ENCODE data around the gene ZMAT2. TPM values are rescaled to one million over a fixed set of nuclear protein-coding genes. Genes with fewer than 3 reads are reported as not detected.
A peak's percentile ranks its signal among the peaks of the same experiment; 100 is the strongest.

The ZMAT2 gene
- total and polyA plus RNA-seq, 2 of the 8 experiments (the other 6 are each of a cell fraction or from before 2014, with no cell fraction given), result 56.8 to 65.9 TPM

DNA sequence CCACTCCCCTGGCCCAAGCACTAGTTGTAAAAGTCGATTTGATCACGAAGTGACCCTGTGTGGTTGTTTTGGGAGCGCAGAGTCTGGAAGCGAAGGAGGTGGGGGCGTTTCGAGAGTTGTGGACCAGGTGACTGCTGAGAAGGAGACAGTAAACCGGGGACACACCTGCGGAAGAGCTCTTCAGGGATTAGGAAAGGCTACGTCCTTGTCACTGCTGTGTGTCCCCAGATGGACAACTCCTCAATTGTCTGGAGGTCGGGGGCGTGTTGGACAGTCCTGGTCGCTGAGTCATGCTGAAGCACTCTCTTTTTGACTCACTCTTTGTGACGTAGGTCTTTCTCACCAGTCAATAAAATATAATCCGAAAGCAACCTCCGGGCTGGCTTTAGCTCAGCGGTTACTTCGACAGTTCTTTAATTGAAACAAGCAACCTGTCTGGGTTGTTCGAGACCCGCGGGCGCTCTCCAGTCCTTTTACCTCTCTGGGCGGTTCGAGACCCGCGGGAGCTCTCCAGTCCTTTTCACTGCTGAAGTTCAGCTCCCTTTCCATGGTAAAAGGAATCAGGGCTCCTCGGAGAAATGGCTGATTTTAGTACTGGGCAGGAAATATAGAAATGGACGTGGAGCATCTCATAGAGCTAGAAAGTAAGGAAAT, 10.8 kb downstream of the ZMAT2 start:
- FAIRE-seq (peak; percentile 48), DNase-seq (ENCODE audit: low read depth in 1 of 2, low spot score in 2 of 2) (peak; percentile 74 to 85)
- Histone ChIP-seq H3K9ac (replicated peaks in 1 of 4; ENCODE audit: extremely low read depth in 1 of 4, low read depth in 3 of 4, low read length in 3 of 4) (peak overlapping the region in 2 of 4 experiments; percentile 1 to 28; a peak in 2 of 7 replicates), H2BK5ac (ENCODE audit: low read depth, low read length) (no peak overlapping the region), H3K27ac (ENCODE audit: low read depth, low read length) (no peak overlapping the region), H3K79me1 (ENCODE audit: low read depth, low read length) (no peaks in the 10 kb centered on the region), H3K9me3 (ENCODE audit: insufficient read depth in 2 of 2, low read depth in 1 of 2, low read length in 1 of 2) (no peaks in the 10 kb centered on the region), H3K79me2 (ENCODE audit: control insufficient read depth in 1 of 2, insufficient read depth in 2 of 2, low read length in 2 of 2) (no peaks in the 10 kb centered on the region), H3K4me3 (ENCODE audit: extremely low read depth in 1 of 4, insufficient read depth in 2 of 4, low read depth in 3 of 4, low read length in 4 of 4) (peak overlapping the region; percentile 63 to 78 (median 70)), H3K23ac (ENCODE audit: insufficient read length) (no peak overlapping the region), H3K27me3 (replicated peaks in 1 of 4; ENCODE audit: control insufficient read depth in 3 of 4, extremely low read depth in 1 of 4, insufficient read depth in 3 of 4, low read length in 3 of 4) (no peaks in the 10 kb centered on the region), H4K8ac (ENCODE audit: extremely low read depth, insufficient read depth, low read length) (no peak overlapping the region; the same call in 1 of the 2 replicates), H3K14ac (ENCODE audit: insufficient read length) (no peak overlapping the region), H4K91ac (replicated peaks; ENCODE audit: insufficient read length, low read length) (no peak overlapping the region), H3K18ac (ENCODE audit: extremely low read depth, low read length) (no peak overlapping the region), H2AK5ac (ENCODE audit: low read depth, low read length) (no peak overlapping the region), H3K56ac (replicated peaks; ENCODE audit: insufficient read length, low read depth, low read length) (no peak overlapping the region), H3K36me3 (ENCODE audit: control insufficient read depth in 2 of 4, insufficient read depth in 4 of 4, low read length in 3 of 4) (peaks cover 2 to 5% (median 4%) of the 10 kb centered on the region in 4 experiments; a peak in 6 of 8 replicates), H4K20me1 (replicated peaks in 1 of 2; ENCODE audit: control insufficient read depth in 1 of 2, insufficient read depth in 2 of 2, low read length in 2 of 2) (no peaks in the 10 kb centered on the region), H3K23me2 (ENCODE audit: low read depth, low read length) (peaks cover 5% of the 10 kb centered on the region; the same call in 1 of the 2 replicates), H3K4ac (replicated peaks; ENCODE audit: insufficient read length, low read depth, low read length) (no peak overlapping the region), H2BK12ac (ENCODE audit: low read depth, low read length) (peak overlapping the region; percentile 40; the same call in 1 of the 2 replicates), H2BK15ac (ENCODE audit: low read length) (no peak overlapping the region), H2BK20ac (ENCODE audit: low read length) (no peak overlapping the region), H2AFZ (ENCODE audit: low read length) (peak overlapping the region; percentile 98), H4K5ac (ENCODE audit: insufficient read length, low read depth, low read length) (no peak overlapping the region), H3K4me1 (replicated peaks in 1 of 4; ENCODE audit: control insufficient read depth in 3 of 4, insufficient read depth in 4 of 4, low read length in 3 of 4) (no peaks in the 10 kb centered on the region), H2BK120ac (replicated peaks; ENCODE audit: low read depth, low read length) (no peak overlapping the region), H3K4me2 (ENCODE audit: insufficient read depth in 1 of 2, low read depth in 2 of 2, low read length in 2 of 2) (peak overlapping the region; percentile 67 to 83)
- CTCF ChIA-PET (ENCODE audit: partially characterized antibody), result interaction anchor here (0.6 to 1.7 kb wide), 5 partner anchors 9 to 151 kb away, joined by 3 to 5 read pairs (median 4); no protein-coding TSS in a partner anchor
- WGBS, 2 experiments (ENCODE audit: extremely low coverage in 1 of 2, insufficient coverage in 1 of 2, insufficient read length in 1 of 2, insufficient replicate concordance in 2 of 2, low coverage in 1 of 2, low lambda C conversion rate in 2 of 2, missing lambda C conversion rate in 1 of 2), result 12% methylated on average over 27 of the region's 27 CpGs; no CpG with 5 or more reads in 1 of the 2 experiments
- POLR2A ChIA-PET (ENCODE audit: partially characterized antibody), result interaction anchor here (0.9 to 3.2 kb wide), 13 partner anchors 9 to 163 kb away, joined by 3 to 16 read pairs (median 4); partner anchors contain the start of genes DND1, EIF4EBP3, IK and NDUFA2
- TF ChIP-seq KDM1A (IDR thresholded peaks at IDR 0.05; ENCODE audit: borderline replicate concordance, low read length) (no peak), SRF (IDR thresholded peaks at IDR 0.05; ENCODE audit: low read depth, low read length) (no peak), CEBPB (IDR thresholded peaks at IDR 0.05; ENCODE audit: low read depth, low read length) (no peak), ATF2 (IDR thresholded peaks at IDR 0.05; ENCODE audit: low read length) (0 out of 2 replicates have a peak, but pooled peaks have one; percentile 29), BCL11A (IDR thresholded peaks at IDR 0.05; ENCODE audit: low read depth in 2 of 2, low read length in 2 of 2) (no peak), CTBP2 (IDR thresholded peaks at IDR 0.05; ENCODE audit: borderline replicate concordance, insufficient read depth, insufficient read length, low read length) (no peak), TEAD4 (IDR thresholded peaks at IDR 0.05; ENCODE audit: low read depth, low read length) (no peak)
- TF ChIP-seq, protein P1, sequence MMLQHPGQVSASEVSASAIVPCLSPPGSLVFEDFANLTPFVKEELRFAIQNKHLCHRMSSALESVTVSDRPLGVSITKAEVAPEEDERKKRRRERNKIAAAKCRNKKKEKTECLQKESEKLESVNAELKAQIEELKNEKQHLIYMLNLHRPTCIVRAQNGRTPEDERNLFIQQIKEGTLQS (IDR thresholded peaks at IDR 0.05; ENCODE audit: insufficient read depth, low read depth, low read length), result no peak
- TF ChIP-seq, protein P2, sequence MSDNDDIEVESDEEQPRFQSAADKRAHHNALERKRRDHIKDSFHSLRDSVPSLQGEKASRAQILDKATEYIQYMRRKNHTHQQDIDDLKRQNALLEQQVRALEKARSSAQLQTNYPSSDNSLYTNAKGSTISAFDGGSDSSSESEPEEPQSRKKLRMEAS (IDR thresholded peaks at IDR 0.05), result no peak
